Measurements from ENCODE around the gene CAMK2D. TPM values are rescaled to one million over a fixed set of nuclear protein-coding genes. Genes with fewer than 3 reads are reported as not detected.

Gene CAMK2D
- total RNA-seq, 1 experiment from 2014 or later, result 29.5 TPM

DNA sequence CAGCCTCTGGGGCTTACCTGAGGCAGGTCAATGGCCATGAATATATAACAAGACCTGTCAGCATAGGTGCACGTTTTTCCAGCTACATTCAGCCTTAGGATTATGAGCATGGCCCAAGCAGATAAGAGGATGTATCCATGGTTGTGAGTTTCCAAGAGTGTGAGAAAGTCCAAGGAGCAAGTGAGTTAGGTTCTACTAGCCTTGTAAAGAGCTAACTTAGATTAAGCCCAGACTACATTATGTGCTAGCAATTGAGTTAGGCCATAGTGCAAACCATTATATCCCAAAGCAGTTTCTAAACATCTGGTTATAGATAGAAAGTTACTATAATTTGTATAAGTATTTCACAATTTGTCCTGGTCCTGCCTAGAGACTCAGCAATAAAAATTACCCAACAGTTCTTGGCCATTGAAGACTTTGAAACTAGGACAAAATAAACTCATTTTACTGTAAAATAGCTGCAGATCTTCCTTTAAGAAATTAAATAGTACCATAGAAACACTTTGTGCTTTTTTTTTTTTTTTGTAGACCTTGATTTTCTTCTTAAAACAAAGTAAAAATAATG lies 312.0 kb downstream of the CAMK2D start:
- ChIA-PET CTCF (no interaction called here), POLR2A (no interaction called here)
- Histone ChIP-seq H3K27me3 (ENCODE audit: control insufficient read depth, insufficient read depth, low read length) (no peaks in the 10 kb centered on the region), H3K9me3 (ENCODE audit: control insufficient read depth, insufficient read depth, low read depth, low read length) (peaks cover 4% of the 10 kb centered on the region; the same call in 1 of the 2 replicates), H3K36me3 (ENCODE audit: control insufficient read depth, insufficient read depth, low read length) (no peaks in the 10 kb centered on the region), H3K4me3 (ENCODE audit: low read depth in 2 of 2, low read length in 2 of 2) (no peak overlapping the region), H3K4me1 (ENCODE audit: control insufficient read depth, insufficient read depth, low read length) (peaks cover 5% of the 10 kb centered on the region), H3K27ac (ENCODE audit: low read length) (no peak overlapping the region)
- intact Hi-C loops (cut with micrococcal nuclease; ENCODE audit: unreplicated experiment) (no loop called here), in situ Hi-C loops (cut with HindIII; ENCODE audit: low pct_unique_long_range_greater_than_20kb, low sequenced_read_pairs) (no loop called here)
- no peak for ATAC-seq
- no peak for DNase-seq (ENCODE audit: low read depth, low spot score)
- BruUV-seq (replicated peaks), result no TSS peak
- TF ChIP-seq REST (IDR thresholded peaks at IDR 0.05; ENCODE audit: insufficient read depth in 1 of 2, low read depth in 2 of 2, low read length in 1 of 2) (no peak), TCF7L2 (IDR thresholded peaks at IDR 0.05; ENCODE audit: low read depth, low read length) (no peak), CTCF (IDR thresholded peaks at IDR 0.05) (no peak), POLR2AphosphoS5 (IDR thresholded peaks at IDR 0.05; ENCODE audit: low read depth, low read length) (no peak), SIN3A (IDR thresholded peaks at IDR 0.05; ENCODE audit: borderline replicate concordance, insufficient read depth, low read depth, low read length) (no peak)

- Histone ChIP-seq H3K4me1 (ENCODE audit: control insufficient read depth, insufficient read depth, low read length) (peaks cover 5% of the 10 kb centered on the region), H3K4me3 (ENCODE audit: low read depth in 2 of 2, low read length in 2 of 2) (no peak overlapping the region), H3K36me3 (ENCODE audit: control insufficient read depth, insufficient read depth, low read length) (no peaks in the 10 kb centered on the region), H3K27me3 (ENCODE audit: control insufficient read depth, insufficient read depth, low read length) (no peaks in the 10 kb centered on the region), H3K9me3 (ENCODE audit: control insufficient read depth, insufficient read depth, low read depth, low read length) (peaks cover 4% of the 10 kb centered on the region; the same call in 1 of the 2 replicates), H3K27ac (ENCODE audit: low read length) (no peak overlapping the region)
- in situ Hi-C loops (cut with HindIII; ENCODE audit: low pct_unique_long_range_greater_than_20kb, low sequenced_read_pairs), result no loop called here
- no peak for TF ChIP-seq REST (IDR thresholded peaks at IDR 0.05; ENCODE audit: insufficient read depth in 1 of 2, low read depth in 2 of 2, low read length in 1 of 2)
- no peak for TF ChIP-seq TCF7L2 (IDR thresholded peaks at IDR 0.05; ENCODE audit: low read depth, low read length)
- no peak for TF ChIP-seq POLR2AphosphoS5 (IDR thresholded peaks at IDR 0.05; ENCODE audit: low read depth, low read length)
- no peak for TF ChIP-seq CTCF (IDR thresholded peaks at IDR 0.05)
- TF ChIP-seq SIN3A (IDR thresholded peaks at IDR 0.05; ENCODE audit: borderline replicate concordance, insufficient read depth, low read depth, low read length), result no peak
- ChIA-PET POLR2A (no interaction called here), CTCF (no interaction called here)
- intact Hi-C loops (cut with micrococcal nuclease; ENCODE audit: unreplicated experiment), result no loop called here
- BruUV-seq (replicated peaks), result no TSS peak
- no peak for DNase-seq (ENCODE audit: low read depth, low spot score)
- no peak for ATAC-seq
Measured at GRCh38 chr4:113447769-113448168, 313.8 kb downstream of the CAMK2D start.
